Heart left ventricle (tissue), 16 donors: Measurements from ENCODE around the gene COP1. TPM values are rescaled to one million over a fixed set of nuclear protein-coding genes. Genes with fewer than 3 reads are reported as not detected.

Source experiments
- ATAC-seq, 4 donors: fragments of 200-7000 bp; cut with Tn5 transposase; one replicate each; pipeline ENCODE4 v1.9.1; 2020 to 2022; ENCODE audit warnings: moderate library complexity in 4 of 4, mild to moderate bottlenecking in 3 of 4, moderate number of reproducible peaks in 1 of 4
- DNase-seq, 5 donors: peaks; one replicate each; pipeline ENCODE4 v3.0.0-alpha.2; 2020
- H3K27ac ChIP-seq, 12 donors: fragments of 200-600 bp; sonication (generic) in 4 of 12; one replicate each; pipeline versions ENCODE4 v1.5.0 to v1.8.0; 2016 to 2022; ENCODE audit warnings: mild to moderate bottlenecking in 2 of 12
- H3K27me3 ChIP-seq, 9 donors: fragments of 200-600 bp; sonication (generic) in 2 of 9; one replicate each; pipeline versions ENCODE4 v1.5.1 to v1.8.0; 2016 to 2022; ENCODE audit warnings: mild to moderate bottlenecking in 3 of 9
- H3K36me3 ChIP-seq, 9 donors: fragments of 200-600 bp; sonication (generic) in 2 of 9; one replicate each; pipeline versions ENCODE4 v1.5.0 to v1.8.0; 2018 to 2022; ENCODE audit warnings: mild to moderate bottlenecking in 2 of 9
- H3K4me1 ChIP-seq, 12 donors: fragments of 200-600 bp; sonication (generic) in 4 of 12; one replicate each; pipeline versions ENCODE4 v1.5.0 to v1.8.0; 2016 to 2022; ENCODE audit warnings: mild to moderate bottlenecking in 3 of 12
- H3K4me3 ChIP-seq, 12 donors: fragments of 200-600 bp; sonication (generic) in 4 of 12; one replicate each; pipeline versions ENCODE4 v1.5.0 to v1.8.0; 2017 to 2022; ENCODE audit warnings: mild to moderate bottlenecking in 9 of 12, moderate library complexity in 4 of 12
- H3K9me3 ChIP-seq, 12 donors: fragments of 200-600 bp; sonication (generic) in 4 of 12; one replicate each; pipeline versions ENCODE4 v1.5.0 to v1.8.0; 2016 to 2022; ENCODE audit warnings: mild to moderate bottlenecking in 1 of 12
- CTCF ChIP-seq, 12 donors: fragments of 200-600 bp; sonication (generic) in 4 of 12; IDR thresholded peaks; one replicate each; pipeline versions ENCODE4 v1.5.0 to v1.8.0; 2018 to 2022; ENCODE audit warnings: antibody characterized with exemption in 12 of 12, mild to moderate bottlenecking in 5 of 12
- POLR2A ChIP-seq, 2 donors: fragments of 450-650 bp; IDR thresholded peaks; one replicate each; pipeline ENCODE4 v1.6.1; 2017; ENCODE audit warnings: antibody characterized with exemption in 2 of 2, mild to moderate bottlenecking in 2 of 2, moderate library complexity in 2 of 2
- WGBS, 4 donors: extraction: QIAGEN DNeasy Blood & Tissue Kit in 2 of 4; methylation state at CpG; one replicate each; pipeline versions ENCODE4 v1.1.5 to v1.1.7; 2013 to 2018; 5-methylcytosine and 5-hydroxymethylcytosine counted together
- intact Hi-C, 10 donors: fragments of 100-400 bp; cut with DNase I; formaldehyde crosslinking; loops; one replicate each; pipeline versions ENCODE4 v1.11.1 to v1.14.2; 2022
- polyA plus RNA-seq, 2 donors: library from polyadenylated mRNA; stranded (reverse); fragments of 200-250 nt; gene quantifications; one replicate each; pipeline ENCODE4 v1.2.3, GENCODE V29; 2013
- total RNA-seq, 9 donors: library from RNA; depleted of rRNA in 2 of 9; stranded (reverse); fragments of >200 nt in 2 of 9; fragmentation: NEBNext Ultra II Directional in 3 of 9; extraction: Animal tissue kit (Norgen Biotek cat#: 25700) in 3 of 9; gene quantifications; one replicate each; pipeline versions ENCODE4 v1.1.0 to v1.2.4, GENCODE V29; 2016 to 2023
- donor health status: ischemic (EF 13 %, LVEDD 7.1; RV severe dilation, severe dysfunction).
- donor health status: healthy with polysubstance abuse.
- donor health status: DM: no; HTN: yes; CAD: no.
- donor health status: DM: no; HTN: no; CAD: no.
- donor health status: ischemic (EF 25% LVEDD 6.9; RV normal size, moderate dysfunction).
- donor health status: ischemic (EF 25% LVEDD 5.7; RV mildly dilated, moderate dysfunction).
- donor health status: healthy.
- donor health status: DM: yes; HTN: yes; CAD: no.
- donor health status: ischemic (EF 35%, LVEDD 5.7; RV mildly dilated, moderate dysfunction).
- donor health status: nonischemic (EF 11% LVEDD 7.7; RV severe dilation, severe dysfunction).
- donor health status: DM: yes; HTN: yes; CAD: no.
- donor health status: PGD.
- donor health status: ischemic (EF 29% LVEDD 5.4; RV normal size, mild dysfunction).
- donor health status: nonischemic (EF 23%, LVEDD 6.1; RV moderate dilation, normal function).

COP1 gene
- total and polyA plus RNA-seq, 11 donors = 19.9 to 31.7 (median 23.1) TPM

GRCh38 chr1:176222196-176222595 is 15.1 kb upstream of the COP1 start:
- TF ChIP-seq POLR2A (IDR thresholded peaks at IDR 0.05) = no peak
- TF ChIP-seq CTCF (IDR thresholded peaks at IDR 0.05) = no peak
- Histone ChIP-seq H3K27ac (no peak overlapping the region), H3K4me1 (no peaks in the 10 kb centered on the region), H3K36me3 (no peaks in the 10 kb centered on the region), H3K27me3 (peaks cover 0 to 4% (median 0%) of the 10 kb centered on the region in 9 donors), H3K4me3 (no peak overlapping the region), H3K9me3 (no peaks in the 10 kb centered on the region)
- 59 to 82% (median 80%) methylated on average over 1 of the region's 1 CpG for WGBS, 4 donors
- ATAC-seq = no peak
- no peak for DNase-seq
- intact Hi-C loops = no loop called here

- intact Hi-C loops = no loop called here
- Histone ChIP-seq H3K36me3 (no peaks in the 10 kb centered on the region), H3K4me3 (no peak overlapping the region), H3K9me3 (no peaks in the 10 kb centered on the region), H3K27me3 (peaks cover 0 to 4% (median 0%) of the 10 kb centered on the region in 9 donors), H3K4me1 (no peaks in the 10 kb centered on the region), H3K27ac (no peak overlapping the region)
- ATAC-seq (no peak), DNase-seq (no peak)
- no peak for TF ChIP-seq POLR2A (IDR thresholded peaks at IDR 0.05)
- 67 to 72% (median 69%) methylated on average over 8 of the region's 8 CpGs for WGBS, 4 donors
These were observed 13.1 kb upstream of the COP1 start for GRCh38 chr1:176220100-176220689.

- ATAC-seq (no peak), DNase-seq (no peak)
- intact Hi-C loops = no loop called here
- H3K27ac ChIP-seq = no peak overlapping the region
- TF ChIP-seq CTCF (IDR thresholded peaks at IDR 0.05) = no peak
- no peak for TF ChIP-seq POLR2A (IDR thresholded peaks at IDR 0.05)
- no peaks in the 10 kb centered on the region for H3K9me3 ChIP-seq
- H3K27me3 ChIP-seq = peaks cover 0 to 4% (median 0%) of the 10 kb centered on the region in 9 donors
- no peaks in the 10 kb centered on the region for H3K36me3 ChIP-seq
- no peaks in the 10 kb centered on the region for H3K4me1 ChIP-seq
- no peak overlapping the region for H3K4me3 ChIP-seq
These were observed 10.5 kb upstream of the COP1 start for GRCh38 chr1:176217461-176218099.

- Histone ChIP-seq H3K9me3 (no peaks in the 10 kb centered on the region), H3K4me1 (peaks cover 0 to 6% (median 0%) of the 10 kb centered on the region in 12 donors), H3K27me3 (peaks cover 0 to 4% (median 0%) of the 10 kb centered on the region in 9 donors), H3K4me3 (no peak overlapping the region), H3K36me3 (no peaks in the 10 kb centered on the region), H3K27ac (no peak overlapping the region)
- WGBS, 4 donors = 30 to 38% (median 32%) methylated on average over 1 of the region's 1 CpG
- ATAC-seq (no peak), DNase-seq (no peak)
- intact Hi-C loops = no loop called here
- TF ChIP-seq CTCF (IDR thresholded peaks at IDR 0.05) = no peak
- TF ChIP-seq POLR2A (IDR thresholded peaks at IDR 0.05) = no peak
These were observed 8.9 kb upstream of the COP1 start for GRCh38 chr1:176216031-176216430.
